HG02588 (cell line): ENCODE data around the gene IFITM2.

Experiments used
- ATAC-seq: cut with Tn5 transposase; IDR thresholded peaks from one replicate; pipeline ENCODE4 v1.9.1; 2021; ENCODE audit warnings: mild to moderate bottlenecking, moderate library complexity; ENCODE audit not compliant: unreplicated experiment

Gene IFITM2

DNA sequence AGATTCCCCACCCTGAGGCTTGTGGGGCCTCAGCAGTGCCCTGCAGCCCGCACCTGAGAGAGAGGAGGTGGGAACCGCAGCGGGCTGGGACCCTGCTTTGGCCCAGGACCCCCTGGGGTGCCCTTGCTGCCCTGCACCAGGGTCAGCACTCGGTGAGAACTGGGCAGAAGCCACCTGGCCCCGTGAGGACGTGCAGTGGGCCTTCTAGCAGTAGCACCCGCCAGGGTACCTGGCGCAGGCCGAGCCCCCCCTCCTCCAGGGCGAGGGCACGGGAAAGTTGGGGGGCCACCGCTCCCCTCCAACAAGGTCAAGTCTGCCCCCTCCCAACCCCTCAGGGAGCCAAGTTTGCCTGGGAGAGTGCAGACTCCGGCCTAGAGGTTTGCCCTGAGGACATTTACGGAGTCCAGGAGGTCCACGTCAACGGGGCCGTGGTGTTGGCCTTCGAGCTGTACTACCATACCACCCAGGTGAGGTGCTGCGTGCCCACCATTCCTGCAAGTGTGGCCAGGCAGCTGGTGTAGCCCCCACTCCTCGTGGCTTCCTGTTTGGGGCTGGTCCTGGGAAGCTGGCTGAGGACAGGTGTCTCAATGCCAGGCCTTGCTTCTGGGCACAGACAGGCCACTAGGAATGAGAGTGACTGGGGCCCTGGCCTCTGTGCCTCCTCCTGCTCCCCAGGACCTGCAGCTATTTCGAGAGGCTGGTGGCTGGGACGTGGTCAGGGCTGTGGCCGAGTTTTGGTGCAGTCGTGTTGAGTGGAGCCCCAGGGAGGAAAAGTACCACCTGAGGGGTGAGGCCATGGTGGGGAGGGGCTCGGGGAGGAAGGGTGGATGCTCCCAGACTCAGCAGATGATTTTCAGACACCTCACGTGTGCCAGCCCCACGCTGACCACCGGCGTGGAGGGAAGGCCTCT lies 15.2 kb upstream of the IFITM2 start:
- ATAC-seq: no peak

DNA sequence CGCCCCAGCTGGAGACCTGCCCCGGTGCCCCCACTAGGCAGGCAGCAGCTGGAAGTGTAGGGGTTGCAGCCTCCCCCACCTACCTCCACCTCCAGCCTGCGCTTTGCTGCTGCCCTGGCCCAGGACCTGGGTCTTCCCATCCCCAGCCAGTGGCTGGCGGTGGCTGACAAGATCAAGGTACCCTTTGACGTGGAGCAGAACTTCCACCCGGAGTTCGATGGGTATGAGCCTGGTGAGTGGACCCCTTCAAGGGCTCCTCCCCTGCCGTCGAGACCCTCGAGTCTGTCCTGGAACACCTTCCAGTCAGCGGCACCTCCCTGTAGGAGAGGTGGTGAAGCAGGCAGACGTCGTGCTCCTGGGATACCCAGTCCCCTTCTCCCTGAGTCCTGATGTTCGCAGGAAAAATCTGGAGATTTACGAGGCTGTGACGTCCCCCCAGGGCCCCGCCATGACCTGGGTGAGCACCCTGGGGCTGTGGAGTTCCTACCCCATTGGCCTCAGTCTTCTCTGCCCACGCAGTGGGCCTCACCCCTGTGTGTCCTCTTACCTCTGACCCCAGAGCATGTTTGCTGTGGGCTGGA lies 14.3 kb upstream of the IFITM2 start:
- no peak for ATAC-seq

DNA sequence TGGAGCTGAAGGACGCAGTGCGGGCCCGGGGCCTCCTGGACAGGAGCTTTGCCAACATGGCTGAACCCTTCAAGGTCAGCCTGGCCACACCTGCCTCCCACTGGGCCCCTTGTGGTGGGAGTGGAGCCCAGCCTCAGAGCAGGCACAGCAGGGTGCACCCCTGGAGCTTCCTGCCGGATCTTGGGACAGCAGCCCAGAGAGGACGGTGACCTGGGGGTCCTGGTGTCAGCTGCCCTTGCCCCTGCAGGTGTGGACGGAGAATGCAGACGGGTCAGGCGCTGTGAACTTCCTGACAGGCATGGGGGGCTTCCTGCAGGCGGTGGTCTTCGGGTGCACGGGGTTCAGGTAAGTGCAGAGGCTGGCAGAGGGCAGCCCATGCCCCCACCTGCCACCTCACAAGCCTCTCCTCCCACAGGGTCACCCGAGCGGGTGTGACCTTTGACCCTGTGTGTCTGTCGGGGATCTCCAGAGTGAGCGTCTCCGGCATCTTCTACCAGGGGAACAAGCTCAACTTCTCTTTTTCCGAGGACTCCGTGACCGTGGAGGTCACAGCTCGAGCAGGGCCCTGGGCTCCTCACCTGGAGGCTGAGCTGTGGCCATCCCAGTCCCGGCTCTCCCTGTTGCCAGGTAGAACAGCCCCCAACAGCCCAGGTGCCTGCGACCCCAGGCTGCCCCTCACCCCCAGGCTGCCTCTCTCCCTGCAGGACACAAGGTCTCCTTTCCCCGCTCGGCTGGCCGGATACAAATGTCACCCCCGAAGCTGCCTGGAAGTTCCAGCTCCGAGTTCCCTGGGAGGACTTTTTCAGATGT lies 13.6 kb upstream of the IFITM2 start:
- no peak for ATAC-seq

DNA sequence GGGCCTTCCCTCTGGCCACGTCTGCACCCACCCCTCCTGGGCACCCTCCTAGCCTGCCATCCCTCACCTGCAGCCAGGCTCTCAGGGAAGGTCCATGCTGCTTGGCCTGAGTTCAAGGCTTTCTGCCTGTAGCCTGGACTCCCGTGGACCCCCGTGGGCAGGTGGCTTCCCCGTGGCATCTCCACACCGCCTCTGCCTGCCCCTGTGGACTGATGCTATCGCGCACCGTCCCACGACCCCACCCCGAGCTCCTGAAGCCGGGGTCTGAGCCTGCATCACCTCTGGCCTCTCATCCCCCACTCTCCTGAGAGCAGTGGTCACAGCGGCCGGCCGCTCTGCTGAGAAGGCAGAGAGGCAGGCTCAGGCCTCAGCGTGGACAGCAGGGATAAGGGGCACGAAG lies 12.8 kb upstream of the IFITM2 start:
- ATAC-seq: no peak

DNA sequence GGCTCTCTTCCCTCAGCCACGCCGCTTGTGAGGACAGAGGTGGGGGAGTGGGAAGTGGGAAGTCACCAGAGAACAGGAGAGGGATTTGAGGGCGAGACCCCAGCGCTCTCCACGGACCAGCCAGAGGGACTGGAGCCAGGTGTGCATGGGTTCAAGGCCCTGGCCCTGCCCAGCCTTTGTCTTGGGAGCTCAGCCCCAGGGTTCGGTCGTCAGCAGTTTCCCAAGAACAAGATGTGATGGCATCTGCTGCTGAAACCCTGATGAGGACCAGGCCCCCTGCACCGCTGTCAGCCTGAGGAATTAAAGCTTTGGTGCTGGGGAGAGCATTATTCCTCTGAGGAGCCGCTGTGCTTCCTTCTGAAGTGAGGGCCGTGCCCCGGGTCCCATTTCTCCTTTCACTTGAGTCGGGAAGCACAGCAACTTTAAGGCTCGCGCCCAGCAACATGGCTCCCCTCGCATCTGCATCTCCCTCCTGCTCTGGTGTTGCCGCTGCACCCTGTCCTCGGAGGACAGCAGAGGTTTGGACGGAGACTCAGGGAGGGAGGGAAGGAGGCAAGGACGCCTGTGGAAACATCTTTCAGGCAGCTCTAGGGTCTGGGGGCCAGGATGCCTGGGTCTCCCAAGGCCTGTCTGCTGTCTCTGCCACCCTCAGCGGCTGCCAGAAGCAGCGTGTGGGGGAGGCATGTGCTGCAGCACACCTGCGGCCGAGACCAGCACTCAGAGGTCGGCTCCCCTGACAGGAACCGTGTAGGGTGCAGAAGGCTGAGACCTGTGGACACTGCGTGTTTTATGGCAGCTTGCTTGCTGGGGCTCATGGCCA lies 12.1 kb upstream of the IFITM2 start:
- no peak for ATAC-seq

DNA sequence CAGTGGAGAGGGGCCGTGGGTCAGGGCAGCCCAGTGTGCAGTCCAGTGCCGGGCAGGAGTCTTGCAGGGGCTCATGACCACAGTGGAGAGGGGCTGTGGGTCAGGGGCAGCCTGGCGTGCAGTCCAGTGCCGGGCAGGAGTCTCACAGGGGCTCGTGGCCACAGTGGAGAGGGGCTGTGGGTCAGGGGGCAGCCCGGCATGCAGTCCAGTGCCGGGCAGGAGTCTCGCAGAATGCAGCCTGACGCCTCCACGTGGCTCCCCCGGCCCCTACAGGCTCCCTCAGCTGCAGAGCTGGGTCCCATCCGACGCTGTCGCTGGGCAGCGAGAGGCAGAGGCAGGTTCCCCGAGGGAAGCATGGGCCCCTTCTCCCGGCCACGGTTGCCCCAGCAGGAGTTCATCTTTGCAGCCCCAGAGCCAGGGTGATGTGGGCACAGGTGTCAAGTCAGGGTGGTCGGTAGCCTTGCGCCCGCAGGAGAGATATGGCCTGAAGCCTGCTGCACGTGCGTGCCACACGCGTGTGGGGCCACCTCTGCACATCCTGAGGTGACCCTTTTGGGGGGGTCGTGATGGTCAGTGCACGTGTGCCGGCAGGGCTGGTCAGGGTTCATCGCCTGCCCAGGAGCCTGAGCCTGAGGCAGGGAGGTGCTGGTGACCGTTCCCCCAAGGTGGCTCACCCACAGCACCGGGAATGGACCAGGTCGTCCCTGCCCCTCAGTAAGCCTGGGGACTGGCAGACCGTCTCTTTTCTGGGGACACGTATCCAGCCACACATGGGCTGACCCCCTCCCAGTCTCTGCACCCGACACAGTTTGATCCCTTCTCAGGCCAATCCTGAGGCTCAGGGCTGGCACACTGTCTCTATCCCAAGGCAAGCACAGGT lies 11.2 kb upstream of the IFITM2 start:
- ATAC-seq: no peak

DNA sequence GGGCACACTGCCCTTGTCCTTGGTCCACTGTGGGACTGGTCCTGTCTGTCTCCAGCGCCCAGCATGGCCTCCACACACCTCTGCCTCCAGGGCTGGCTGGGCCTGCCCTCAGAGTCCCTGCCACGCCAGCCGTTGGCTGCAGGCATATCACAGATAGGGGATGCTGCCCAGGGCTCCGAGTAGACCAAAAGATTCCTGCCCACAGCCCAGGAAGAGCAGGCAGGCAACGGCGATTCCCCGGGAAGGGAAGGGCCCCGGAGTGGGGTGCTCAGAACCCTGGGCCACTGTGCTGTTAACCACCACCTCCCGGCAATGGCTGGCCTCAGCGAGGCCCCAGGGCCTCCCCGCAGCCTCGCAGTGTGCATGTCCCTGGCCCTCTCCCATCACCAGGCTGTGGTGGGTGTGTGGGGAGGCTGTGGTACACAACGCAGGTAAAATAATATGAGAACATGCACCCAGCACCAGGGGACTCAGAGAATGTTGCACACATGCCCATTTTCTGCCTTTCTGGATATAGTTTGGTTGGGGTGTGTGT lies 10.5 kb upstream of the IFITM2 start:
- no peak for ATAC-seq

DNA sequence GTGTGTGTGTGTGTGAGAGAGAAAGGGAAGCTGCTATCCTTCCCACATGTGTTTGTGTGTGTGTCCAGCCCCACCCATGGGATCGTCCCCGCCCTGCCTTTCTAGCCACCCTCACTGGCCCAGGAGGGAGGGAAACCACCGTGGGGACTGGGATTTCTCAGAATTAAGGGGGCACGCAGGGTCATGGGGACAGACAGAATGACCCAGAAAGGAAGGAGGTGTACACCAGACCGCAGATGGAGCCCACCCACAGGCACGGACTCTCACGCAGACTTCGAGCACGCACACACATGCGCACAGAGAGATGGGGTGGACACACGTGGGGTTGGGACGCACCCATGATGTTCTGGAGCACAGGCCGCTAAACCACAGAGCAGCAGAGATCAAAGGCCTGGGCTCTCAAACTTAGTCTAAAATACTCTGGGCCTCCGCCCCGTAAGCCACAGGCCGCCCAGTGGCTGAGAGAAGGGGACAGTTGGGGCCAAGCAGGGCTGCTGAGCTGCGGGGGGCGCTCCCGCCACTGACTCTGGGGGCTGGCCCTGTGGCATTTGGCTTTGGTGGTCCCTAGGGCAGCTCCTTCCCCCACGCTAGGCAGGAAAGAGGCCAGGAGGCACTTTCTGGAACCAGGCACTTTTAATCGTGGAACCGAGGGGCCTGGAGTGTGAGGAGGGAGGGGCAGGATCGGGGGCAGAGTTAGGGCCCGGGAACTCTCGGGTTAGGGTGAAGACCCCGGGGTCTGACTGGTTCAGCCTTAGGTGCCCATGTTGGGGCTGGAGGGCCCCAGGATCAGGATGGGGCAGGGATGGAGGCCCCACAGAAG lies 9.8 kb upstream of the IFITM2 start:
- no peak for ATAC-seq

DNA sequence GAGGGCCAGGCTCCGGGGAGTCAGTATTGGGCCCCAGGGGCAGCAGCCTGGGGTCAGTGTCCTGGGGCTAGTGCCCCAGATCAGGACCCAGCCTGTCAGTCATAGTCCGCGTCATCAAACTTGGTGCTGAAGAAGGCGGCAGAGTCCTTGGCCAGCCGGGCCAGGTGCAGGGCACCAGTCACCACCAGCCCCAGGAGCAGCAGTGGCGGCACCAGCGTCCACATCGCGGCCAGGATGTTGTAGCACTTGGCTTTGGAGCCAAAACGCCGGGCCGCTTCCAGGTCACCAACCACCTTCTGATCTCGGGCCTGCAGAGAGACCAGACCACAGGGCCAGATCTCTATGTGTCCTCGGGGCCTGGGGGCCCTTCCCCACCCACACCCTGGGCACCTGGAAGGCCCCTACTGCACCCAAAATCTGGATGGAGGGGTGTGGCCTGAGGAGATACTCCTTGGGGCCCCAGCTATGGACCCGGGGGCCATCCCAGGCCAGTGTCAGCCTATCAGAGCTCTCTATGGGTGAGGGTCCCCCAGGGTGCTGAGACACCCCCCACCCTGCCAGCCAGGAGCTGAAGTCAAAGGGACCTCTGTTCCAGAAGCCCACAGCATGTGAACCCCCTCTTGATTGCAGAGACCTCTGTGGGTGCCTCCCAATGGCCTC lies 9.1 kb upstream of the IFITM2 start:
- ATAC-seq: no peak

DNA sequence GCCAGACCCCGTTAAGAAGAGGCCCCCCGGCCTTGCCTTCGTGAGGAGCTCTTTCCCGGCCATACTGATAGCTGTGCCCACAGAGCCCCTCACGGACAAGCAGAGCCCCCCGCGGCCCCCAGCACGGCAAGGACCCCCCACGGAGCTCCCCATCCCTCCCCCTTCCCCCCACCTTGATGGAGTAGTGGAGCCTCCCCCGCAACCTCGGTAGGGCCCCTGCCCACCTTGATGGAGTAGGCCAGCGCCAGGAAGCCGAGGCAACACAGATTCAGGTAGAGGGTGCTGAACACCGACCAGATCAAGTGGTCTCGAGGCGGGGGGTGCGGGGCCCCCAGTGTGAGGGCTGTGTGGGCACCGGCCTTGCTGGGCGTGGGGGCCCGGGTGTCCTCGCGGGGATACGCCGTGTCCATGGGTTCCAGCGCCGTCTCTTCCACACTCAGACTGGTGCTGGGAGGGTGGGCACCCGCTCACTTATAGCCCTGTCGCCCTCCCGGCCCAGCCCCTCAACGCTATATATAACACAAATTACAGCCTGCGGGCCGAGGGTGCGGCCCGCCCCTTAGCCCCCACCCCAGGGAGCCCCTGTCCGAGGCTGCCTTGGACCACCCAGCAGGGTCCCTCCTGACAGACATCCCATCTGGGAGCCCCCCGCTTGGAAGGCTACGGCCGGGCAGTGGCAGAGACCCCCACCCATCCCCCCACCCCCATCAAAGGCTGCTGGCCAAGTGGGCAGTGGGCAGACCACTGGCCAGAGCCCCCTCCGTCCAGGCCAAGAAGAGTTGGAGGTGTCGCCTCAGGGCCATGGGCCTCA lies 8.3 kb upstream of the IFITM2 start, which contains the start of gene IFITM5:
TSS of gene IFITM5 (minus strand) at position 446 of the 811 bp plus-strand sequence. CDS start at position 410, 36 bp downstream.
- ATAC-seq: no peak

DNA sequence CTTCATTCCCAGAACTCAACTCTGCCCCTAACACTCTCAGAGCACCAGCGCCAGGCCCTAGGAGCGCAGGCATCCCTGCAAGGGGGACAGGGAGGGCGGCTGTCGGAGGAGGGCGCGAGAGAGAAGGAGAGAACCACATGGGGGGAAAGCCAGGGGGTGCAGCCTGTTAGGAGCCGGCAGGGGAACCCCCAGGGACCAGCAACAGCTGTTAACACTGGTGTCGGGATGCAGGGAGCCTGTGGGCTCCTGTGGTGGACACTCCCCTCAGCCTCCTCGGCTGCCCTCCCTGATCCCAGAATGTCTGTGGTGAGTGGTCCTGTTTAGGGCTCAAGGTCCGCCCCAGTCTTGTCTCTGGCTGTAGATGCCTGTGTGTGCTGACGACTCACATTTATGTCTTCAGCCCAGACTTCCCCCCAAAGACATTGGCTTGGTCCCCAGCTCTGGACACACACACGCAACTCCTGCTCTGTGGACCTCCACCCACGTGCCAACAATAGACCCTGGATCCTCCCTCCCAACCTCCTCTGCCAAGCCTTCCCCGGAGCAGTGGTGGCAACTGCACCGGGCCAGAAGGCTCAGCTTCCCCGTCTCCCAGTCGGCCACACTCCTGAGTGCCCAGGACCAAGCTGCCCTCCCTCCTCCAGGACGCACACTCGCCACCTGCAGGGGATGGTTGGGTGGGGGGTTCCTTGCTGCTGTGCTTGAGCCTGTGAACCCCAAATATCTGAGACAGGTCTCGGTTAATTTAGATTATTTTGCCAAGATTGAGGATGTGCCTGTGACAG lies 7.5 kb upstream of the IFITM2 start:
- ATAC-seq: no peak

DNA sequence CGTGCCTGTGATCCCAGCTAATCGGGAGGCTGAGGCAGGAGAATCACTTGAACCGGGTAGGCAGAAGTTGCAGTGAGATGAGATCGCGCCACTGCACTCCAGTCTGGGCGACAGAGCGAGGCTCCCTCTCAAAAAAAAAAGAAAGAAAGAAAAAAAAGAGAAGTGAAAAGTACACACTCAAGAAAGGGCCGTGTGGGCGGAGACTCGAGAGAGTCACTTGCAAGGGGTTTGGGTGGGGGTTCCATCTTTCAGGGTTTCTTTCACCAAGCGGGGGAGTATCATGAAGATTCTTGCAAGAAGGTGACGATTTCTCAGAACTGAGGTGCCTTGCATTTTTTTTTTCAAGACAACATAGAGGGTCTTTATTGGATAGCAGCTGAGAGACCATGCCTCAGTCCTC lies 4.3 kb upstream of the IFITM2 start:
- no peak for ATAC-seq

DNA sequence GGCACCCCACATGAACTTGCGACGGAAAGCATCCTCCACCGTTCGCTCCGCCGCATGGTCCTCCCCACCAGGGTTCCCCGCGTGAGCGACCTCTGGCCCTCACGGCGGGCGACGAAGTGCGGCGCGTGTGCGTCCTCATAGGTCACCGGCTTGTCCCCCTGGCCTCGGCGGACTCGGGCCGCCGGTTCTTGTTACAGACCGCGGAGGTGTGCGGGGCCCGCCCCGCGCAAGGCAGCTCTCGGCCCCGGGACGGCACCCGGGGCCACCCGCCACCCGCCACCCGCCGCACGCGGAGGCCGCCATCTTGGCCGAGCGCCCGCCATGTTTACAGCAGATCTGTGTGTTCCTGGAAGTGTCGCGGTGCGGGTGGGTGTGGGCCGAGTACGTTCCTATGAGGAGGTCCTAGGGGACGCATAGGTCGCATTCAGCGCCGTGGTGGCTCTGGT lies 3.5 kb upstream of the IFITM2 start:
- ATAC-seq: no peak

DNA sequence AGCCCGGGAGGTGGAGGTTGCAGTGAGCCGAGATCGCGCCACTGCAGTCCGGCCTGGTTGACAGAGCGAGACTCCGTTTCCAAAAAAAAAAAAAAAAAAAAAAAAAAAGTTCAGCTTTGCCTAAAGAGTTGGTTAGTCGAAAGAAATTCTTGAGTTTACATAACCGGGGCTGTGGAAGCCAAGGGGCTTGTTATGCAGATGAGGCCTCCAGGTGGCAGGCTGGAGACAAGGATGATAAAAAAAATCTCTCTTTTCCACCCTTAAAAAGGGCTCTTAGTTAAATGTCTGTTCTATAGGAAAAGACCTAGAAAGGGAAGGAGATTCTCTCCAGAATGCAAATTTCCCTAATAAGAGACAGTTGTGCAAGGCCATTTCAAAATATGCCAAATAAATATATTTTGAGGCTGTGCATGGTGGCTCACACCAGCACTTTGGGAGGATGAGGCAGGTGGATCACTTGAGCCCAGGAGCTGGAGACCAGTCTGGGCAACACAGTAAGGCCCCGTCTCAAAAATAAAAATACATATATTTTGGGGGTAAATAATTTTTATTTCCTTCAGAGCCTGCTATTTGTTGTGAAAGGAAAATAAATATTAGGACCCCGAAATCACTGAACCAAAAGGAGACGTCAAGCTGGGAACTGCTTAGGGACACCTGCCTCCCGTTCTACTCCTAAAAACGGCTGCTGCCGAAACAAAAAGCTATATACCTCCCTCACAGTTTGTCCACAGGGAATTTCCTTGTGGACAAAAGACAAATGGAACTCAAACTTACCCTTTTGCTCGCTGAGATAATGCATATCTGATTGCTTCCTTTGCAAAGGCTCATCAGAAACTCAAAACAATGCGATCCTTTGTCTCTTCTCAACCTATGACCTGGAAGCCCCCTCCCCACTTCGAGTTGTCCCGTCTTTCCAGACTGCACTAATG lies 2.4 kb upstream of the IFITM2 start:
- ATAC-seq: no peak

DNA sequence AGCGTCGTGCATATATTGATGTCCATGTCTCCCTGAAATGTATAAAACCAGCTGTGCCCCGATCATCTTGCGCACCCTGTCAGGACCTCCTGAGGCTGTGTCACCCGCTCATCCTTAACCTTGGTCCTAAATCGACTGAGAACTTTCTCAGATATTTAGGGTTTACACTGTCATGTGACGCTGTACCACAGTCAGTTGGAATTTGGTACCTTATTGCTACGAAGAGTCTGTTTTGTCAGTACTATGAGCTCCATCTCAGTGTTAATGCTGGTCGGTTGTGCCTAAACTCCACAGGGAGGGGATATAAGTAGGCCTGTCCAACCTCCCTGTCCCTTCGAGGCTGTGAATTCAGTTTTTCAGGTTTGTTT lies 1.8 kb upstream of the IFITM2 start:
- no peak for ATAC-seq
